Measurements from ENCODE around the gene FOSL1. TPM values are rescaled to one million over a fixed set of nuclear protein-coding genes. Genes with fewer than 3 reads are reported as not detected.

The FOSL1 gene
- total and polyA plus RNA-seq, 2 donors (not counting 3 experiments of a cell fraction or from before 2014, with no cell fraction given): 18.1 to 53.8 TPM

DNA sequence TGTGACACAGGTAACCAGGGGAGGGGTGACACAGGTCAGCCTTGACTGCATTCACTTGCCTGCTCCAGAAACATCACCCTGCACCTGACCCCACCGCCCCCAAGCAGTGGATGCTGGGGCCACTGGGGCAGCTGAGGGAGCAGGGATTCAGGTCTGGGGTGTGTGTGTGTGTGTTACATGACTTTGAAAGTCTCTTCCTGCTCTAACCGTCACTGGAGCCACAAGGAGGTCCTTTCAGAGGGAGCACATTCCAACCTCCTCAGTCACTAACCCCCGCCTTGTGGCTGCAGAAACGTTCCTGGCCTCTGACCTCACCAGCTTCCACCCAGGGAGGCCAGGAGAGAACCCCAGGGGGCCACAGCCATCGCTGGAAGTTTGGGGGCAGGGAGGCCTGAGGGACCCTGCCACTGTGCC is 2.9 kb upstream of the FOSL1 start:
- no TSS peak for BruUV-seq (replicated peaks)

DNA sequence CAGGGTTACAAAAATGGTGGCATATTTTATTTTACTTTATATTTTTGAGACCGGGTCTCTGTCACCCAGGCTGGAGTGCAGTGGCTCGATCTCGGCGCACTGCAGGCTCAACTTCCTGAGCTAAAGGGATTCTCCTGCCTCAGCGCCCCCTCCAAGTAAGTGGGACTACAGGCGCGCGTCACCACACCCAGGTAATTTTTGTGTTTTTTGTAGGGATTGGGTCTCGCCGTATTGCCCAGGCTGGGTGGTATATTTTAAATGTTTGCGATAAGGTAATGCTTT is 652 bp upstream of the FOSL1 start:
- no peak overlapping the region for H3K4me3 ChIP-seq (replicated peaks in 1 of 3; ENCODE audit: insufficient read depth in 1 of 3, low read depth in 1 of 3, low read length in 3 of 3)
- H4K20me1 ChIP-seq (replicated peaks; ENCODE audit: control insufficient read depth, extremely low read depth, insufficient read depth, low read length): no peaks in the 10 kb centered on the region
- DNase-seq (ENCODE audit: low read depth, low spot score) (no peak), FAIRE-seq (no peak)
- peak overlapping the region; percentile 56 for H3K4me2 ChIP-seq (ENCODE audit: insufficient read depth, low read length)
- peak overlapping the region; percentile 50 for H3K27ac ChIP-seq (ENCODE audit: insufficient read depth, low read depth, low read length)
- no peak overlapping the region for H2AFZ ChIP-seq (ENCODE audit: low read depth, low read length)
- H3K4me1 ChIP-seq (ENCODE audit: control insufficient read depth, extremely low read depth, insufficient read depth, low read length): peaks cover 34% of the 10 kb centered on the region
- ChIA-PET CTCF (interaction anchor here (1.0 to 6.2 kb wide), 4 partner anchors 11 to 16 kb away, joined by 4 to 69 read pairs (median 15); partner anchors contain the start of genes CCDC85B and FIBP), POLR2A (interaction anchor here (0.8 to 4.2 kb wide), 7 partner anchors 10 to 17 kb away, joined by 4 to 29 read pairs (median 6); partner anchors contain the start of genes CCDC85B and FIBP)
- H3K9me3 ChIP-seq (replicated peaks; ENCODE audit: control insufficient read depth, insufficient read depth, low read length): no peaks in the 10 kb centered on the region
- dilution Hi-C loops (cut with MboI; ENCODE audit: extremely low pct_ligation_motif_present, low sequenced_read_pairs) (no loop called here), intact Hi-C loops (cut with micrococcal nuclease) (loop anchor here (1.0 kb wide), 1 partner anchor 14 kb away; no protein-coding TSS in a partner anchor)
- BruUV-seq (replicated peaks): no TSS peak
- TF ChIP-seq FOS (IDR thresholded peaks at IDR 0.05; ENCODE audit: borderline replicate concordance, insufficient read depth, low read length) (no peak), POLR2A (IDR thresholded peaks at IDR 0.05; ENCODE audit: low read depth, low read length) (no peak), JUN (IDR thresholded peaks at IDR 0.05; ENCODE audit: borderline replicate concordance, insufficient read depth, insufficient read length, low read depth) (no peak), GATA2 (IDR thresholded peaks at IDR 0.05; ENCODE audit: insufficient read depth, insufficient read length, low read depth, low read length) (no peak), POLR2AphosphoS5 (IDR thresholded peaks at IDR 0.05; ENCODE audit: insufficient read depth, low read depth, low read length) (no peak), MYC (IDR thresholded peaks at IDR 0.05; ENCODE audit: low read depth, low read length) (no peak), EZH2 (IDR thresholded peaks at IDR 0.05; ENCODE audit: borderline replicate concordance, low read depth, low read length, severe bottlenecking) (no peak)
- TF ChIP-seq, protein P1, sequence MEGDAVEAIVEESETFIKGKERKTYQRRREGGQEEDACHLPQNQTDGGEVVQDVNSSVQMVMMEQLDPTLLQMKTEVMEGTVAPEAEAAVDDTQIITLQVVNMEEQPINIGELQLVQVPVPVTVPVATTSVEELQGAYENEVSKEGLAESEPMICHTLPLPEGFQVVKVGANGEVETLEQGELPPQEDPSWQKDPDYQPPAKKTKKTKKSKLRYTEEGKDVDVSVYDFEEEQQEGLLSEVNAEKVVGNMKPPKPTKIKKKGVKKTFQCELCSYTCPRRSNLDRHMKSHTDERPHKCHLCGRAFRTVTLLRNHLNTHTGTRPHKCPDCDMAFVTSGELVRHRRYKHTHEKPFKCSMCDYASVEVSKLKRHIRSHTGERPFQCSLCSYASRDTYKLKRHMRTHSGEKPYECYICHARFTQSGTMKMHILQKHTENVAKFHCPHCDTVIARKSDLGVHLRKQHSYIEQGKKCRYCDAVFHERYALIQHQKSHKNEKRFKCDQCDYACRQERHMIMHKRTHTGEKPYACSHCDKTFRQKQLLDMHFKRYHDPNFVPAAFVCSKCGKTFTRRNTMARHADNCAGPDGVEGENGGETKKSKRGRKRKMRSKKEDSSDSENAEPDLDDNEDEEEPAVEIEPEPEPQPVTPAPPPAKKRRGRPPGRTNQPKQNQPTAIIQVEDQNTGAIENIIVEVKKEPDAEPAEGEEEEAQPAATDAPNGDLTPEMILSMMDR (IDR thresholded peaks at IDR 0.05; ENCODE audit: extremely low read depth in 1 of 2, insufficient read depth in 1 of 2, low read depth in 1 of 2, low read length in 2 of 2): no peak
- TF ChIP-seq, protein P2, sequence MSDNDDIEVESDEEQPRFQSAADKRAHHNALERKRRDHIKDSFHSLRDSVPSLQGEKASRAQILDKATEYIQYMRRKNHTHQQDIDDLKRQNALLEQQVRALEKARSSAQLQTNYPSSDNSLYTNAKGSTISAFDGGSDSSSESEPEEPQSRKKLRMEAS (IDR thresholded peaks at IDR 0.05; ENCODE audit: insufficient read depth, insufficient read length): no peak
- H3K9ac ChIP-seq (replicated peaks; ENCODE audit: extremely low read depth, insufficient read depth, low read length): peak overlapping the region; percentile 48
- H3K79me2 ChIP-seq (ENCODE audit: control insufficient read depth, insufficient read depth, low read length): peaks cover 41% of the 10 kb centered on the region
- no peaks in the 10 kb centered on the region for H3K9me1 ChIP-seq (replicated peaks; ENCODE audit: control insufficient read depth, extremely low read depth, insufficient read depth, low read length)
- no peaks in the 10 kb centered on the region for H3K27me3 ChIP-seq (ENCODE audit: control insufficient read depth in 2 of 2, insufficient read depth in 2 of 2, low read length in 2 of 2)
- peaks cover 1 to 2% of the 10 kb centered on the region in 2 experiments for H3K36me3 ChIP-seq (ENCODE audit: control insufficient read depth in 2 of 2, extremely low read depth in 1 of 2, insufficient read depth in 2 of 2, low read length in 2 of 2)

More for the DNA sequence above, 2.9 kb upstream of the FOSL1 start:
- no peaks in the 10 kb centered on the region for H3K9me3 ChIP-seq (replicated peaks; ENCODE audit: control insufficient read depth, insufficient read depth, low read length)
- peaks cover 15% of the 10 kb centered on the region for H3K4me1 ChIP-seq (ENCODE audit: control insufficient read depth, extremely low read depth, insufficient read depth, low read length)
- H4K20me1 ChIP-seq (replicated peaks; ENCODE audit: control insufficient read depth, extremely low read depth, insufficient read depth, low read length): no peaks in the 10 kb centered on the region
- TF ChIP-seq POLR2AphosphoS5 (IDR thresholded peaks at IDR 0.05; ENCODE audit: insufficient read depth, low read depth, low read length): peak; percentile 35
- no peak for TF ChIP-seq MYC (IDR thresholded peaks at IDR 0.05; ENCODE audit: low read depth, low read length)
- peak; percentile 57 for TF ChIP-seq FOS (IDR thresholded peaks at IDR 0.05; ENCODE audit: borderline replicate concordance, insufficient read depth, low read length)
- ChIA-PET POLR2A (no interaction called here), CTCF (interaction anchor here (1.1 to 2.3 kb wide), 3 partner anchors 13 to 43 kb away, joined by 3 to 5 read pairs (median 5); partner anchors contain the start of gene MUS81)
- H3K4me2 ChIP-seq (ENCODE audit: insufficient read depth, low read length): peak overlapping the region; percentile 25
- FAIRE-seq (peak; percentile 66), DNase-seq (ENCODE audit: low read depth, low spot score) (no peak)
- H3K9ac ChIP-seq (replicated peaks; ENCODE audit: extremely low read depth, insufficient read depth, low read length): no peak overlapping the region
- H2AFZ ChIP-seq (ENCODE audit: low read depth, low read length): peak overlapping the region; percentile 52
- H3K27ac ChIP-seq (ENCODE audit: insufficient read depth, low read depth, low read length): peak overlapping the region; percentile 30
- peaks cover 19% of the 10 kb centered on the region for H3K79me2 ChIP-seq (ENCODE audit: control insufficient read depth, insufficient read depth, low read length)
- H3K4me3 ChIP-seq (replicated peaks in 1 of 3; ENCODE audit: insufficient read depth in 1 of 3, low read depth in 1 of 3, low read length in 3 of 3): no peak overlapping the region
- no peaks in the 10 kb centered on the region for H3K27me3 ChIP-seq (ENCODE audit: control insufficient read depth in 2 of 2, insufficient read depth in 2 of 2, low read length in 2 of 2)
- dilution Hi-C loops (cut with MboI; ENCODE audit: extremely low pct_ligation_motif_present, low sequenced_read_pairs): no loop called here
- intact Hi-C loops (cut with micrococcal nuclease): no loop called here
- H3K9me1 ChIP-seq (replicated peaks; ENCODE audit: control insufficient read depth, extremely low read depth, insufficient read depth, low read length): no peaks in the 10 kb centered on the region
- H3K36me3 ChIP-seq (ENCODE audit: control insufficient read depth in 2 of 2, extremely low read depth in 1 of 2, insufficient read depth in 2 of 2, low read length in 2 of 2): no peaks in the 10 kb centered on the region

Data from endothelial cell of umbilical vein (primary cell).